ENCODE measurements around the gene TBRG4.
"Not testable (repeated sequence)": the region's sequence is repeated elsewhere in the genome, so short reads cannot be mapped to it uniquely, and the experiment has no call there.

The TBRG4 gene

GRCh38 chr7:45117582-45117981 lies 6.1 kb upstream of the TBRG4 start:
- H3K4me3 Mint-ChIP-seq = no peak overlapping the region
- H3K4me1 Mint-ChIP-seq (ENCODE audit: low read depth) = peaks cover 11% of the 10 kb centered on the region
- H3K36me3 Mint-ChIP-seq (ENCODE audit: low read depth) = no peaks in the 10 kb centered on the region
- H3K9me3 Mint-ChIP-seq = no peaks in the 10 kb centered on the region
- intact Hi-C loops (cut with micrococcal nuclease) = no loop called here
- H3K27ac Mint-ChIP-seq = no peak overlapping the region
- H3K27me3 Mint-ChIP-seq = peaks cover 1% of the 10 kb centered on the region

GRCh38 chr7:45116048-45116447 lies 4.6 kb upstream of the TBRG4 start:
- peaks cover 10% of the 10 kb centered on the region for H3K36me3 Mint-ChIP-seq (ENCODE audit: low read depth)
- peak overlapping the region; percentile 20 for H3K27ac Mint-ChIP-seq
- H3K4me3 Mint-ChIP-seq = no peak overlapping the region
- no peaks in the 10 kb centered on the region for H3K9me3 Mint-ChIP-seq
- intact Hi-C loops (cut with micrococcal nuclease) = no loop called here
- peaks cover 1% of the 10 kb centered on the region for H3K27me3 Mint-ChIP-seq
- peaks cover 11% of the 10 kb centered on the region for H3K4me1 Mint-ChIP-seq (ENCODE audit: low read depth)

- Mint-ChIP-seq H3K27ac (peak overlapping the region; percentile 50), H3K4me1 (ENCODE audit: low read depth) (peaks cover 19% of the 10 kb centered on the region), H3K9me3 (no peaks in the 10 kb centered on the region), H3K27me3 (peaks cover 1% of the 10 kb centered on the region), H3K36me3 (ENCODE audit: low read depth) (peaks cover 18% of the 10 kb centered on the region), H3K4me3 (no peak overlapping the region)
- intact Hi-C loops (cut with micrococcal nuclease) = loop anchor here (5.0 kb wide), 1 partner anchor 128 kb away; no protein-coding TSS in a partner anchor
These were observed 3.4 kb upstream of the TBRG4 start for GRCh38 chr7:45114926-45115325.

- intact Hi-C loops (cut with micrococcal nuclease) = loop anchor here (5.0 kb wide), 1 partner anchor 127 kb away; no protein-coding TSS in a partner anchor
- not testable (repeated sequence) for H3K4me3 Mint-ChIP-seq, H3K9me3 Mint-ChIP-seq, H3K27me3 Mint-ChIP-seq
- H3K36me3 Mint-ChIP-seq (ENCODE audit: low read depth) = peaks cover 20% of the 10 kb centered on the region
- peaks cover 21% of the 10 kb centered on the region for H3K4me1 Mint-ChIP-seq (ENCODE audit: low read depth)
- peak overlapping the region; percentile 50 for H3K27ac Mint-ChIP-seq
These were observed 2.8 kb upstream of the TBRG4 start for GRCh38 chr7:45114257-45114656.

GRCh38 chr7:45112648-45113047 lies 1.2 kb upstream of the TBRG4 start:
- Mint-ChIP-seq H3K4me1 (ENCODE audit: low read depth) (peaks cover 36% of the 10 kb centered on the region), H3K36me3 (ENCODE audit: low read depth) (peaks cover 36% of the 10 kb centered on the region), H3K27me3 (peaks cover 1% of the 10 kb centered on the region), H3K9me3 (no peaks in the 10 kb centered on the region), H3K27ac (peak overlapping the region; percentile 97), H3K4me3 (no peak overlapping the region)
- intact Hi-C loops (cut with micrococcal nuclease) = loop anchor here (5.0 kb wide), 1 partner anchor 125 kb away; no protein-coding TSS in a partner anchor

GRCh38 chr7:45108863-45109262 lies 2.6 kb downstream of the TBRG4 start:
- H3K27me3 Mint-ChIP-seq = no peaks in the 10 kb centered on the region
- intact Hi-C loops (cut with micrococcal nuclease) = no loop called here
- peak overlapping the region; percentile 39 for H3K27ac Mint-ChIP-seq
- peaks cover 74% of the 10 kb centered on the region for H3K36me3 Mint-ChIP-seq (ENCODE audit: low read depth)
- H3K4me3 Mint-ChIP-seq = no peak overlapping the region
- H3K4me1 Mint-ChIP-seq (ENCODE audit: low read depth) = peaks cover 33% of the 10 kb centered on the region
- H3K9me3 Mint-ChIP-seq = no peaks in the 10 kb centered on the region

GRCh38 chr7:45107356-45107755 lies 4.1 kb downstream of the TBRG4 start:
- Mint-ChIP-seq H3K36me3 (ENCODE audit: low read depth) (peaks cover 89% of the 10 kb centered on the region), H3K27me3 (no peaks in the 10 kb centered on the region), H3K4me3 (no peak overlapping the region), H3K9me3 (no peaks in the 10 kb centered on the region), H3K4me1 (ENCODE audit: low read depth) (peaks cover 33% of the 10 kb centered on the region), H3K27ac (no peak overlapping the region)
- intact Hi-C loops (cut with micrococcal nuclease) = no loop called here

GRCh38 chr7:45106820-45107219 lies 4.7 kb downstream of the TBRG4 start:
- H3K4me1 Mint-ChIP-seq (ENCODE audit: low read depth) = peaks cover 33% of the 10 kb centered on the region
- intact Hi-C loops (cut with micrococcal nuclease) = no loop called here
- H3K27ac Mint-ChIP-seq = no peak overlapping the region
- H3K36me3 Mint-ChIP-seq (ENCODE audit: low read depth) = peaks cover 92% of the 10 kb centered on the region
- no peaks in the 10 kb centered on the region for H3K27me3 Mint-ChIP-seq
- H3K4me3 Mint-ChIP-seq = no peak overlapping the region
- no peaks in the 10 kb centered on the region for H3K9me3 Mint-ChIP-seq

- Mint-ChIP-seq H3K27ac (no peak overlapping the region), H3K9me3 (no peaks in the 10 kb centered on the region), H3K4me1 (ENCODE audit: low read depth) (peaks cover 33% of the 10 kb centered on the region), H3K4me3 (no peak overlapping the region), H3K36me3 (ENCODE audit: low read depth) (peaks cover 93% of the 10 kb centered on the region), H3K27me3 (no peaks in the 10 kb centered on the region)
- intact Hi-C loops (cut with micrococcal nuclease) = no loop called here
These were observed 5.8 kb downstream of the TBRG4 start for GRCh38 chr7:45105588-45106188.

- Mint-ChIP-seq H3K27ac (no peak overlapping the region), H3K4me1 (ENCODE audit: low read depth) (peaks cover 26% of the 10 kb centered on the region), H3K36me3 (ENCODE audit: low read depth) (peaks cover 95% of the 10 kb centered on the region), H3K27me3 (no peaks in the 10 kb centered on the region), H3K9me3 (no peaks in the 10 kb centered on the region), H3K4me3 (no peak overlapping the region)
- intact Hi-C loops (cut with micrococcal nuclease) = no loop called here
These were observed 6.5 kb downstream of the TBRG4 start for GRCh38 chr7:45104844-45105587.

- Mint-ChIP-seq H3K27me3 (no peaks in the 10 kb centered on the region), H3K27ac (no peak overlapping the region), H3K9me3 (no peaks in the 10 kb centered on the region), H3K36me3 (ENCODE audit: low read depth) (peaks cover 100% of the 10 kb centered on the region), H3K4me1 (ENCODE audit: low read depth) (peaks cover 22% of the 10 kb centered on the region), H3K4me3 (no peak overlapping the region)
- intact Hi-C loops (cut with micrococcal nuclease) = no loop called here
These were observed 7.3 kb downstream of the TBRG4 start for GRCh38 chr7:45103958-45104843.

- peaks cover 99% of the 10 kb centered on the region for H3K36me3 Mint-ChIP-seq (ENCODE audit: low read depth)
- no peaks in the 10 kb centered on the region for H3K9me3 Mint-ChIP-seq
- no peak overlapping the region for H3K27ac Mint-ChIP-seq
- intact Hi-C loops (cut with micrococcal nuclease) = no loop called here
- H3K4me1 Mint-ChIP-seq (ENCODE audit: low read depth) = peaks cover 12% of the 10 kb centered on the region
- H3K27me3 Mint-ChIP-seq = no peaks in the 10 kb centered on the region
- no peak overlapping the region for H3K4me3 Mint-ChIP-seq
These were observed 8.4 kb downstream of the TBRG4 start for GRCh38 chr7:45102785-45103712.

GRCh38 chr7:45101748-45102147 lies 9.7 kb downstream of the TBRG4 start:
- H3K36me3 Mint-ChIP-seq (ENCODE audit: low read depth) = peaks cover 87% of the 10 kb centered on the region
- H3K4me3 Mint-ChIP-seq = no peak overlapping the region
- intact Hi-C loops (cut with micrococcal nuclease) = no loop called here
- no peaks in the 10 kb centered on the region for H3K27me3 Mint-ChIP-seq
- no peak overlapping the region for H3K27ac Mint-ChIP-seq
- peaks cover 2% of the 10 kb centered on the region for H3K4me1 Mint-ChIP-seq (ENCODE audit: low read depth)
- H3K9me3 Mint-ChIP-seq = no peaks in the 10 kb centered on the region
